Heart right ventricle (tissue), 16 donors: ENCODE data around the gene CNIH3. TPM values are rescaled to one million over a fixed set of nuclear protein-coding genes. Genes with fewer than 3 reads are reported as not detected.

Experiments used
- ATAC-seq, 8 donors: fragments of 200-7000 bp; cut with Tn5 transposase; one replicate each; pipeline ENCODE4 v1.9.1; 2020; ENCODE audit warnings: mild to moderate bottlenecking in 8 of 8, moderate library complexity in 8 of 8, moderate number of reproducible peaks in 1 of 8
- DNase-seq, 2 donors: peaks; one replicate each; pipeline ENCODE4 v3.0.0-alpha.2; 2020
- H3K27ac ChIP-seq, 10 donors: fragments of 200-600 bp; sonication (generic) in 2 of 10; one replicate each; pipeline versions ENCODE4 v1.5.0 to v1.8.0; 2020 to 2022; ENCODE audit warnings: mild to moderate bottlenecking in 3 of 10
- H3K27me3 ChIP-seq, 7 donors: fragments of 200-600 bp; one replicate each; pipeline ENCODE4 v1.8.0; 2021 to 2022; ENCODE audit warnings: mild to moderate bottlenecking in 2 of 7
- H3K36me3 ChIP-seq, 9 donors: fragments of 200-600 bp; sonication (generic) in 1 of 9; one replicate each; pipeline versions ENCODE4 v1.5.0 to v1.8.0; 2020 to 2022; ENCODE audit warnings: mild to moderate bottlenecking in 2 of 9
- H3K4me1 ChIP-seq, 9 donors: fragments of 200-600 bp; sonication (generic) in 1 of 9; one replicate each; pipeline versions ENCODE4 v1.5.0 to v1.8.0; 2020 to 2022; ENCODE audit warnings: mild to moderate bottlenecking in 4 of 9
- H3K4me3 ChIP-seq, 10 donors: fragments of 200-600 bp; sonication (generic) in 2 of 10; one replicate each; pipeline versions ENCODE4 v1.5.0 to v1.8.0; 2020 to 2022; ENCODE audit warnings: mild to moderate bottlenecking in 7 of 10, moderate library complexity in 2 of 10
- H3K9me3 ChIP-seq, 11 donors: fragments of 200-600 bp in 10 of 11; sonication (generic) in 2 of 11; one replicate each; pipeline versions ENCODE4 v1.5.0 to v1.8.0; 2013 to 2022; ENCODE audit warnings: mild to moderate bottlenecking in 2 of 11, control low read depth in 1 of 11, moderate library complexity in 1 of 11
- CTCF ChIP-seq, 9 donors: fragments of 200-600 bp; sonication (generic) in 2 of 9; IDR thresholded peaks; one replicate each; pipeline versions ENCODE4 v1.5.0 to v1.8.0; 2021 to 2022; ENCODE audit warnings: antibody characterized with exemption in 9 of 9, mild to moderate bottlenecking in 5 of 9, moderate library complexity in 1 of 9
- WGBS, 2 donors: extraction: QIAGEN DNeasy Blood & Tissue Kit; methylation state at CpG; one replicate each; pipeline ENCODE4 v1.1.7; 2013; ENCODE audit warnings: inconsistent platforms in 1 of 2; 5-methylcytosine and 5-hydroxymethylcytosine counted together
- intact Hi-C, 10 donors: fragments of 100-400 bp; cut with DNase I; formaldehyde crosslinking; loops; one replicate each; pipeline versions ENCODE4 v1.11.1 to v1.14.2; 2022
- polyA plus RNA-seq, 2 donors: library from polyadenylated mRNA; stranded (reverse); fragments of 200-250 nt; gene quantifications; one replicate each; pipeline ENCODE4 v1.2.3, GENCODE V29; 2013
- total RNA-seq, 10 donors: library from RNA; stranded (reverse); fragmentation: NEBNext Ultra II Directional in 3 of 10; extraction: Animal tissue kit (Norgen Biotek cat#: 25700) in 3 of 10; gene quantifications; one replicate each; pipeline versions ENCODE4 v1.2.1 to v1.2.4, GENCODE V29; 2021 to 2023
- donor health status: Arrhythmogenic right ventricular cardiomyopathy.
- donor health status: ischemic (EF 13 %, LVEDD 7.1; RV severe dilation, severe dysfunction).
- donor health status: healthy with polysubstance abuse.
- donor health status: DM: no; HTN: yes; CAD: no.
- donor health status: DM: no; HTN: no; CAD: no.
- donor health status: ischemic (EF 25% LVEDD 6.9; RV normal size, moderate dysfunction).
- donor health status: ischemic (EF 25% LVEDD 5.7; RV mildly dilated, moderate dysfunction).
- donor health status: healthy.
- donor health status: DM: yes; HTN: yes; CAD: no.
- donor health status: Ischemic cardiomyopathy.
- donor health status: ischemic (EF 35%, LVEDD 5.7; RV mildly dilated, moderate dysfunction).
- donor health status: nonischemic (EF 11% LVEDD 7.7; RV severe dilation, severe dysfunction).
- donor health status: DM: yes; HTN: yes; CAD: no.
- donor health status: PGD.
- donor health status: ischemic (EF 29% LVEDD 5.4; RV normal size, mild dysfunction).
- donor health status: nonischemic (EF 23%, LVEDD 6.1; RV moderate dilation, normal function).

Gene CNIH3
- total and polyA plus RNA-seq, 12 donors = 0.28 to 1.8 (median 0.83) TPM

DNA sequence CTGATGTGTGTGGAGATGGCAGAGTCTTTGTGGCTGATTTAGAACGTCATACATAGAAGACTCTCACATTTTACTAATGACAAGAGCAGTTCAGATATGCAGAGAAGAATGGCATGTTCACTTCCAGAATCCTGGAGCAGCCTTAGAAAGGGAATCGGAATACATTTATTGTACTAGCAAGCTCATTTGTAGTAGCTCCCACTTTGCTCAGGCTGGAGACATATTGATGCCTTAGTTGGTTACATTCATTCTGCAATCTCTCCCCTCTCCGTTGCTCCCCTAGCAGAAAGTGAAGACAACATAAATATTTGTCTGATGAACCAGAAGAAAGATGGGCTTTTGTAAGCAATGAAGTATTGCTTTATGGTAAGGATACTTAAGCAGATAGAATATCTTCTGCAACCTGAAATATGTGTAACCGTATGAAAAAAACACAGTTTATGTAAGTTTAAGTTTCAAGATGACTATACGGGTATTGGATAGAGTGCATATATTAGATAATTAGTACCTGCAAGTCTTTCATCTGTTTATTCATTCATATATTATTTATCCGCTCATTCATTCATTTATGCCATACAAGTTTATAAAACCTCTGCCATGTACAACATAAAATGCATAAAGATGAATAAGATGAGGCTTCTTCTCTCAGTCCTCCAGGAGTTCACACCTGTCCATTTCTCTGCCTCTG is 135.7 kb downstream of the CNIH3 start:
- ATAC-seq (no peak), DNase-seq (no peak)
- intact Hi-C loops = no loop called here
- Histone ChIP-seq H3K27ac (no peak overlapping the region), H3K36me3 (no peaks in the 10 kb centered on the region), H3K27me3 (peaks cover 0 to 3% (median 0%) of the 10 kb centered on the region in 7 donors), H3K4me1 (peaks cover 0 to 5% (median 0%) of the 10 kb centered on the region in 9 donors), H3K9me3 (no peaks in the 10 kb centered on the region), H3K4me3 (no peak overlapping the region)
- TF ChIP-seq CTCF (IDR thresholded peaks at IDR 0.05) = no peak
- WGBS, 2 donors = 73 to 76% methylated on average over 6 of the region's 6 CpGs

DNA sequence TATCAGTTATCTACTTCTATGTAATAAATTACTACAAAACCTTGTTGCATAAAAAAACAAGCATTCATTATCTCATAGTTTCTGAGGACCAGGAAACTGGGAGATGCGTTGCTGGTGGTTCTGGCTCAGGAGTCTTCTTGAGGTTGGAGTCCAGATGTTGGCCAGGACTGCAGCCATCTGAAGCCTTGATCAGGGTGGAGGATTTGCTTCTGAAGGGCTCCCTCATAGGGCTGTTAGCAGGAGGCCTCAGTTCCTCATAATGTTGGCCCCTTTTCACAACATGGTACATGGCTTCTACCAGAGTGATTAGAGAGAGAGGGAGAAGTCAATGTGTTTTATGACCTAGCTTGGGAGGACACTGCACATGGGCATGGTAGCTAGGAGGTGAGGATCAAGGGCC is 137.4 kb downstream of the CNIH3 start:
- H3K4me3 ChIP-seq = no peak overlapping the region
- H3K27ac ChIP-seq = no peak overlapping the region
- peaks cover 0 to 6% (median 0%) of the 10 kb centered on the region in 7 donors for H3K27me3 ChIP-seq
- H3K4me1 ChIP-seq = peaks cover 0 to 5% (median 0%) of the 10 kb centered on the region in 9 donors
- ATAC-seq = no peak
- intact Hi-C loops = no loop called here
- DNase-seq = no peak
- H3K36me3 ChIP-seq = no peaks in the 10 kb centered on the region
- no peak for TF ChIP-seq CTCF (IDR thresholded peaks at IDR 0.05)
- peaks cover 0 to 5% (median 0%) of the 10 kb centered on the region in 11 donors for H3K9me3 ChIP-seq
- 75 to 87% methylated on average over 1 of the region's 1 CpG for WGBS, 2 donors

DNA sequence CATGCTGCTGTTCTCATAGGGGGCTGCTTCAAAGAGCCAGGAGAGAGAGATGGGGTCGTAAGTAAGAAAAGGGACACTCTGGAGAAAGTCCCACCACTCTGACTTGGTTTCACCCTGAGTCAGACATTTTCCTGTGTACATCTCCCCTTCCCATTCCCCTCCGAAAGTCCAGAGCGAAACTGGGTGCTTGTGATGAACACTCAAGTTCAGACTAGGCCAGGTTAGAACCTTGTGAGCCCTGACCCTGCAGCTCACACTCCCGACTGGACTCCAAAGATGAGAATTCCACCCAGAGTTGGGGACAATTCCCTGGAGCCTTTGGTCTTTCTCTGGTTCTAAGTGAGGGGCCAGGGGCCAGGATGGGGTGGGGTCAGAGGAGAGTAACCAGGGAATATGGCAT is 139.5 kb downstream of the CNIH3 start:
- no peaks in the 10 kb centered on the region for H3K36me3 ChIP-seq
- no peak overlapping the region for H3K27ac ChIP-seq
- peaks cover 0 to 12% (median 0%) of the 10 kb centered on the region in 7 donors for H3K27me3 ChIP-seq
- WGBS, 2 donors = 77 to 84% methylated on average over 4 of the region's 4 CpGs
- no peak for TF ChIP-seq CTCF (IDR thresholded peaks at IDR 0.05)
- DNase-seq = no peak
- intact Hi-C loops = no loop called here
- no peak for ATAC-seq
- H3K9me3 ChIP-seq = peaks cover 0 to 18% (median 3%) of the 10 kb centered on the region in 11 donors
- H3K4me3 ChIP-seq = no peak overlapping the region
- H3K4me1 ChIP-seq = peaks cover 0 to 5% (median 0%) of the 10 kb centered on the region in 9 donors

GRCh38 chr1:224757508-224757907 is 141.4 kb downstream of the CNIH3 start:
- no peak for ATAC-seq
- no peak for TF ChIP-seq CTCF (IDR thresholded peaks at IDR 0.05)
- intact Hi-C loops = no loop called here

More at GRCh38 chr1:224757508-224757907, 141.4 kb downstream of the CNIH3 start:
- Histone ChIP-seq H3K4me3 (no peak overlapping the region), H3K36me3 (no peaks in the 10 kb centered on the region), H3K27ac (no peak overlapping the region), H3K9me3 (peaks cover 0 to 18% (median 3%) of the 10 kb centered on the region in 11 donors), H3K27me3 (peaks cover 0 to 12% (median 0%) of the 10 kb centered on the region in 7 donors), H3K4me1 (no peaks in the 10 kb centered on the region)
- 89 to 96% methylated on average over 5 of the region's 5 CpGs for WGBS, 2 donors
- DNase-seq = no peak
